AG08395 (cell line): Measurements from ENCODE around the gene SCYL3.
"Not testable (repeated sequence)": the region's sequence is repeated elsewhere in the genome, so short reads cannot be mapped to it uniquely, and the experiment has no call there.

ENCODE experiments used
- DNase-seq: peaks from one replicate; pipeline ENCODE4 v3.0.0; 2012; ENCODE audit warnings: mixed read lengths, low spot score

Gene SCYL3

GRCh38 chr1:169893645-169894423 lies at the start of gene SCYL3:
TSS of gene SCYL3 (minus strand) at chr1:169893896. CDS start at chr1:169888840, 5,056 bp downstream.
- DNase-seq = peak; percentile 98

GRCh38 chr1:169941982-169942830 lies 48.5 kb upstream of the SCYL3 start:
- peak; percentile 11 for DNase-seq

GRCh38 chr1:169933984-169934725 lies 40.5 kb upstream of the SCYL3 start:
- no peak for DNase-seq

GRCh38 chr1:169931795-169932231 lies 38.1 kb upstream of the SCYL3 start:
- no peak for DNase-seq

GRCh38 chr1:169929210-169929526 lies 35.5 kb upstream of the SCYL3 start:
- DNase-seq = no peak

- peak; percentile 56 for DNase-seq
Measured at GRCh38 chr1:169928438-169929209, 34.9 kb upstream of the SCYL3 start.

- no peak for DNase-seq
Measured at GRCh38 chr1:169925505-169926482, 32.1 kb upstream of the SCYL3 start.

GRCh38 chr1:169924829-169925228 lies 31.1 kb upstream of the SCYL3 start:
- no peak for DNase-seq

- no peak for DNase-seq
Measured at GRCh38 chr1:169924063-169924462, 30.4 kb upstream of the SCYL3 start.

GRCh38 chr1:169921080-169921479 lies 27.4 kb upstream of the SCYL3 start:
- DNase-seq = no peak

- no peak for DNase-seq
Measured at GRCh38 chr1:169918927-169919326, 25.2 kb upstream of the SCYL3 start.

GRCh38 chr1:169918220-169918619 lies 24.5 kb upstream of the SCYL3 start:
- not testable (repeated sequence) for DNase-seq

- DNase-seq = no peak
Measured at GRCh38 chr1:169915150-169915549, 21.5 kb upstream of the SCYL3 start.

- DNase-seq = no peak
Measured at GRCh38 chr1:169914531-169914930, 20.8 kb upstream of the SCYL3 start.

- no peak for DNase-seq
Measured at GRCh38 chr1:169909499-169909898, 15.8 kb upstream of the SCYL3 start.

GRCh38 chr1:169906938-169907337 lies 13.2 kb upstream of the SCYL3 start:
- peak; percentile 30 for DNase-seq

GRCh38 chr1:169904834-169905233 lies 11.1 kb upstream of the SCYL3 start:
- no peak for DNase-seq

GRCh38 chr1:169902751-169903150 lies 9.1 kb upstream of the SCYL3 start:
- no peak for DNase-seq

- no peak for DNase-seq
Measured at GRCh38 chr1:169901115-169901514, 7.4 kb upstream of the SCYL3 start.

- DNase-seq = no peak
Measured at GRCh38 chr1:169900571-169900970, 6.9 kb upstream of the SCYL3 start.
